ENCODE results near the gene PDZD2. TPM values are rescaled to one million over a fixed set of nuclear protein-coding genes. Genes with fewer than 3 reads are reported as not detected.

PDZD2 gene
- total RNA-seq, 1 donor = 0.36 TPM

DNA sequence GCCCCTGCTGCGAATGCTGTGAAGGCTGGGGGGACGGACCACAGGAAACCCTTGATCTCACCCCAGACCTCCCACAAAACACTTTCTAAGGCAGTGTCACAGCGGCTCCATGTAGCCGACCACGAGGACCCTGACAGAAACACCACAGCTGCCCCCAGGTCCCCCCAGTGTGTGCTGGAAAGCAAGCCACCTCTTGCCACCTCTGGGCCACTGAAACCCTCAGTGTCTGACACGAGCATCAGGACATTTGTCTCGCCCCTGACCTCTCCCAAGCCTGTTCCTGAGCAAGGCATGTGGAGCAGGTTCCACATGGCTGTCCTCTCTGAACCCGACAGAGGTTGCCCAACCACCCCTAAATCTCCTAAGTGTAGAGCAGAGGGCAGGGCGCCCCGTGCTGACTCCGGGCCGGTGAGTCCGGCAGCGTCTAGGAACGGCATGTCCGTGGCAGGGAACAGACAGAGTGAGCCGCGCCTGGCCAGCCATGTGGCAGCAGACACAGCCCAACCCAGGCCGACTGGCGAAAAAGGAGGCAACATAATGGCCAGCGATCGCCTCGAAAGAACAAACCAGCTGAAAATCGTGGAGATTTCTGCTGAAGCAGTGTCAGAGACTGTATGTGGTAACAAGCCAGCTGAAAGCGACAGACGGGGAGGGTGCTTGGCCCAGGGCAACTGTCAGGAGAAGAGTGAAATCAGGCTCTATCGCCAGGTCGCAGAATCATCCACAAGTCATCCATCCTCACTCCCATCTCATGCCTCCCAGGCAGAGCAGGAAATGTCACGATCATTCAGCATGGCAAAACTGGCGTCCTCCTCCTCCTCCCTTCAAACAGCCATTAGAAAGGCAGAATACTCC lies 450.4 kb downstream of the PDZD2 start:
- Histone ChIP-seq H3K79me2 (ENCODE audit: insufficient read depth, low read length) (no peaks in the 10 kb centered on the region), H3K4me1 (ENCODE audit: insufficient read depth, low read length) (peaks cover 4% of the 10 kb centered on the region), H3K27me3 (ENCODE audit: insufficient read depth, low read length) (no peaks in the 10 kb centered on the region), H2AFZ (ENCODE audit: low read length) (no peak overlapping the region), H3K4me3 (ENCODE audit: insufficient read depth, low read length) (no peak overlapping the region), H3K27ac (ENCODE audit: low read depth, low read length) (no peak overlapping the region), H3K9me3 (ENCODE audit: low read depth, low read length) (no peaks in the 10 kb centered on the region), H4K20me1 (ENCODE audit: insufficient read depth, low read length) (peaks cover 3% of the 10 kb centered on the region), H3K4me2 (ENCODE audit: insufficient read depth, low read length) (no peak overlapping the region), H3K36me3 (ENCODE audit: insufficient read depth, low read length) (no peaks in the 10 kb centered on the region)
- DNase-seq (ENCODE audit: insufficient read length, low spot score, missing footprints) = no peak
- TF ChIP-seq, protein P1, sequence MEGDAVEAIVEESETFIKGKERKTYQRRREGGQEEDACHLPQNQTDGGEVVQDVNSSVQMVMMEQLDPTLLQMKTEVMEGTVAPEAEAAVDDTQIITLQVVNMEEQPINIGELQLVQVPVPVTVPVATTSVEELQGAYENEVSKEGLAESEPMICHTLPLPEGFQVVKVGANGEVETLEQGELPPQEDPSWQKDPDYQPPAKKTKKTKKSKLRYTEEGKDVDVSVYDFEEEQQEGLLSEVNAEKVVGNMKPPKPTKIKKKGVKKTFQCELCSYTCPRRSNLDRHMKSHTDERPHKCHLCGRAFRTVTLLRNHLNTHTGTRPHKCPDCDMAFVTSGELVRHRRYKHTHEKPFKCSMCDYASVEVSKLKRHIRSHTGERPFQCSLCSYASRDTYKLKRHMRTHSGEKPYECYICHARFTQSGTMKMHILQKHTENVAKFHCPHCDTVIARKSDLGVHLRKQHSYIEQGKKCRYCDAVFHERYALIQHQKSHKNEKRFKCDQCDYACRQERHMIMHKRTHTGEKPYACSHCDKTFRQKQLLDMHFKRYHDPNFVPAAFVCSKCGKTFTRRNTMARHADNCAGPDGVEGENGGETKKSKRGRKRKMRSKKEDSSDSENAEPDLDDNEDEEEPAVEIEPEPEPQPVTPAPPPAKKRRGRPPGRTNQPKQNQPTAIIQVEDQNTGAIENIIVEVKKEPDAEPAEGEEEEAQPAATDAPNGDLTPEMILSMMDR (IDR thresholded peaks at IDR 0.05; ENCODE audit: extremely low read depth, low read depth, low read length) = no peak

DNA sequence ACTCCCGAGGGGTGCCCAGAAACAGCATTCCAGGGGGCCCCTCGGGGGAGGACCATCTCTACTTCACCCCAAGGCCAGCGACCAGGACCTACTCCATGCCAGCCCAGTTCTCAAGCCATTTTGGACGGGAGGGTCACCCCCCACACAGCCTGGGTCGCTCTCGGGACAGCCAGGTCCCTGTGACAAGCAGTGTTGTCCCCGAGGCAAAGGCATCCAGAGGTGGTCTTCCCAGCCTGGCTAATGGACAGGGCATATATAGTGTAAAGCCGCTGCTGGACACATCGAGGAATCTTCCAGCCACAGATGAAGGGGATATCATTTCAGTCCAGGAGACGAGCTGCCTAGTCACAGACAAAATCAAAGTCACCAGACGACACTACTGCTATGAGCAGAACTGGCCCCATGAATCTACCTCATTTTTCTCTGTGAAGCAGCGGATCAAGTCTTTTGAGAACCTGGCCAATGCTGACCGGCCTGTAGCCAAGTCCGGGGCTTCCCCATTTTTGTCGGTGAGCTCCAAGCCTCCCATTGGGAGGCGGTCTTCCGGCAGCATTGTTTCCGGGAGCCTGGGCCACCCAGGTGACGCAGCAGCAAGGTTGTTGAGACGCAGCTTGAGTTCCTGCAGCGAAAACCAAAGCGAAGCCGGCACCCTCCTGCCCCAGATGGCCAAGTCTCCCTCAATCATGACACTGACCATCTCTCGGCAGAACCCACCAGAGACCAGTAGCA lies 451.3 kb downstream of the PDZD2 start:
- TF ChIP-seq, protein P1 (IDR thresholded peaks at IDR 0.05; ENCODE audit: extremely low read depth, low read depth, low read length) = no peak
- H3K27ac ChIP-seq (ENCODE audit: low read depth, low read length) = no peak overlapping the region
- no peak overlapping the region for H3K4me3 ChIP-seq (ENCODE audit: insufficient read depth, low read length)
- H3K9me3 ChIP-seq (ENCODE audit: low read depth, low read length) = no peaks in the 10 kb centered on the region
- peaks cover 1% of the 10 kb centered on the region for H3K36me3 ChIP-seq (ENCODE audit: insufficient read depth, low read length)
- no peak overlapping the region for H3K4me2 ChIP-seq (ENCODE audit: insufficient read depth, low read length)
- H4K20me1 ChIP-seq (ENCODE audit: insufficient read depth, low read length) = peaks cover 3% of the 10 kb centered on the region
- no peaks in the 10 kb centered on the region for H3K27me3 ChIP-seq (ENCODE audit: insufficient read depth, low read length)
- no peak overlapping the region for H2AFZ ChIP-seq (ENCODE audit: low read length)
- H3K4me1 ChIP-seq (ENCODE audit: insufficient read depth, low read length) = peaks cover 4% of the 10 kb centered on the region
- no peak for DNase-seq (ENCODE audit: insufficient read length, low spot score, missing footprints)
- H3K79me2 ChIP-seq (ENCODE audit: insufficient read depth, low read length) = no peaks in the 10 kb centered on the region

DNA sequence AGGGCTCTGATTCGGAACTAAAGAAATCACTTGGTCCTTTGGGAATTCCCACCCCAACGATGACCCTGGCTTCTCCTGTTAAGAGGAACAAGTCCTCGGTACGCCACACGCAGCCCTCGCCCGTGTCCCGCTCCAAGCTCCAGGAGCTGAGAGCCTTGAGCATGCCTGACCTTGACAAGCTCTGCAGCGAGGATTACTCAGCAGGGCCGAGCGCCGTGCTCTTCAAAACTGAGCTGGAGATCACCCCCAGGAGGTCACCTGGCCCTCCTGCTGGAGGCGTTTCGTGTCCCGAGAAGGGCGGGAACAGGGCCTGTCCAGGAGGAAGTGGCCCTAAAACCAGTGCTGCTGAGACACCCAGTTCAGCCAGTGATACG lies 451.8 kb downstream of the PDZD2 start:
- Histone ChIP-seq H3K79me2 (ENCODE audit: insufficient read depth, low read length) (no peaks in the 10 kb centered on the region), H3K36me3 (ENCODE audit: insufficient read depth, low read length) (peaks cover 3% of the 10 kb centered on the region), H3K4me1 (ENCODE audit: insufficient read depth, low read length) (peaks cover 4% of the 10 kb centered on the region), H3K4me2 (ENCODE audit: insufficient read depth, low read length) (no peak overlapping the region), H3K27me3 (ENCODE audit: insufficient read depth, low read length) (no peaks in the 10 kb centered on the region), H3K4me3 (ENCODE audit: insufficient read depth, low read length) (no peak overlapping the region), H3K9me3 (ENCODE audit: low read depth, low read length) (no peaks in the 10 kb centered on the region), H2AFZ (ENCODE audit: low read length) (no peak overlapping the region), H4K20me1 (ENCODE audit: insufficient read depth, low read length) (peaks cover 3% of the 10 kb centered on the region), H3K27ac (ENCODE audit: low read depth, low read length) (no peak overlapping the region)
- TF ChIP-seq, protein P1 (IDR thresholded peaks at IDR 0.05; ENCODE audit: extremely low read depth, low read depth, low read length) = no peak
- no peak for DNase-seq (ENCODE audit: insufficient read length, low spot score, missing footprints)
